ENCODE measurements around the gene SHROOM1.

Gene SHROOM1

GRCh38 chr5:132853790-132854189, 23.3 kb upstream of the SHROOM1 start:
- no peak for DNase-seq (ENCODE audit: low read depth)

GRCh38 chr5:132853323-132853722, 22.9 kb upstream of the SHROOM1 start:
- DNase-seq (ENCODE audit: low read depth): no peak

GRCh38 chr5:132850066-132850465, 19.6 kb upstream of the SHROOM1 start:
- no peak for DNase-seq (ENCODE audit: low read depth)

- no peak for DNase-seq (ENCODE audit: low read depth)
Measured at GRCh38 chr5:132849347-132849746, 18.9 kb upstream of the SHROOM1 start.

GRCh38 chr5:132848270-132848669, 17.8 kb upstream of the SHROOM1 start:
- no peak for DNase-seq (ENCODE audit: low read depth)

GRCh38 chr5:132841305-132841704, 10.9 kb upstream of the SHROOM1 start:
- DNase-seq (ENCODE audit: low read depth): no peak

GRCh38 chr5:132840896-132841295, 10.4 kb upstream of the SHROOM1 start:
- DNase-seq (ENCODE audit: low read depth): no peak

- DNase-seq (ENCODE audit: low read depth): no peak
Measured at GRCh38 chr5:132840313-132840712, 9.9 kb upstream of the SHROOM1 start.

GRCh38 chr5:132839426-132840301, 9.2 kb upstream of the SHROOM1 start:
- no peak for DNase-seq (ENCODE audit: low read depth)

- DNase-seq (ENCODE audit: low read depth): no peak
Measured at GRCh38 chr5:132838516-132839282, 8.3 kb upstream of the SHROOM1 start.

GRCh38 chr5:132837868-132838267, 7.4 kb upstream of the SHROOM1 start:
- DNase-seq (ENCODE audit: low read depth): no peak

GRCh38 chr5:132836852-132837251, 6.4 kb upstream of the SHROOM1 start:
- DNase-seq (ENCODE audit: low read depth): no peak

- DNase-seq (ENCODE audit: low read depth): no peak
Measured at GRCh38 chr5:132834057-132834456, 3.6 kb upstream of the SHROOM1 start.

GRCh38 chr5:132832612-132833011, 2.2 kb upstream of the SHROOM1 start:
- no peak for DNase-seq (ENCODE audit: low read depth)

GRCh38 chr5:132831095-132831860, 831 bp upstream of the SHROOM1 start:
- no peak for DNase-seq (ENCODE audit: low read depth)

GRCh38 chr5:132829742-132830435, 558 bp downstream of the SHROOM1 start:
- DNase-seq (ENCODE audit: low read depth): peak; percentile 65

- no peak for DNase-seq (ENCODE audit: low read depth)
Measured at GRCh38 chr5:132828846-132829494, 1.5 kb downstream of the SHROOM1 start.

GRCh38 chr5:132827943-132828673, 2.3 kb downstream of the SHROOM1 start:
- DNase-seq (ENCODE audit: low read depth): no peak

GRCh38 chr5:132826424-132827082, 3.9 kb downstream of the SHROOM1 start:
- DNase-seq (ENCODE audit: low read depth): no peak

GRCh38 chr5:132825834-132826391, 4.5 kb downstream of the SHROOM1 start:
- no peak for DNase-seq (ENCODE audit: low read depth)

Measured in activated T-cell treated with anti-CD3 and anti-CD28 coated beads for 1 hour (primary cell).